GM23248 (cell line): ENCODE measurements around the gene FAM193A.

Source experiments
- EZH2 ChIP-seq: fragments of 200-600 bp; sonication (generic); IDR thresholded peaks from 2 replicates; pipeline ENCODE4 v1.6.1; 2018; ENCODE audit warnings: antibody characterized with exemption, mild to moderate bottlenecking; ENCODE audit not compliant: insufficient read depth, poor library complexity, severe bottlenecking
- EZH2phosphoT487 ChIP-seq: fragments of 200-600 bp; sonication (generic); IDR thresholded peaks from 2 replicates; pipeline ENCODE4 v1.6.1; 2018; ENCODE audit warnings: antibody characterized with exemption, moderate library complexity, mild to moderate bottlenecking, low read depth; ENCODE audit not compliant: insufficient read depth

DNA sequence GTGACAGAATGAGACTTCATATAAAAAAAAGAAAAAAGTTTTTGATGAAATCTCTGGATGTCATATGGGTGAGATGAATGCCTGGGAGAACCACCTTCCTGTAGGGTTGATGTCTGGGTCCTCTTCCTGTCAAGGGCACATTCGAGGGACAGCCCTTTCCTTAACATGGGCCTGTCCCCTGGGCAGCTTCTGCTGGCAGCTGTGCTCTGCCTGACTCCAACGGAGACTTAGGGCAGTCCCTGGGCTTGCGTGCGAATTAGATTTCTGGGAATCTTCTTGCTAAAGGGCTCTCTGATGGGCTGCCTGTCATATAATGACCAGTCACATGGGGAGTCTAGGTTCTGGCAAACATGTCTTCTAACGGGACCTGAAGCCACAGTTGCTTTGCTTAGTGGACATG is 179.0 kb downstream of the FAM193A start:
- no peak for TF ChIP-seq EZH2
- no peak for TF ChIP-seq EZH2phosphoT487
